GM19351 (cell line): ENCODE measurements around the gene DHX40.
"Not testable (repeated sequence)": the region's sequence is repeated elsewhere in the genome, so short reads cannot be mapped to it uniquely, and the experiment has no call there.

Experiments used
- ATAC-seq: cut with Tn5 transposase; IDR thresholded peaks from one replicate; pipeline ENCODE4 v1.9.1; 2021; ENCODE audit warnings: mild to moderate bottlenecking, moderate library complexity; ENCODE audit not compliant: unreplicated experiment

DHX40 gene, protein sequence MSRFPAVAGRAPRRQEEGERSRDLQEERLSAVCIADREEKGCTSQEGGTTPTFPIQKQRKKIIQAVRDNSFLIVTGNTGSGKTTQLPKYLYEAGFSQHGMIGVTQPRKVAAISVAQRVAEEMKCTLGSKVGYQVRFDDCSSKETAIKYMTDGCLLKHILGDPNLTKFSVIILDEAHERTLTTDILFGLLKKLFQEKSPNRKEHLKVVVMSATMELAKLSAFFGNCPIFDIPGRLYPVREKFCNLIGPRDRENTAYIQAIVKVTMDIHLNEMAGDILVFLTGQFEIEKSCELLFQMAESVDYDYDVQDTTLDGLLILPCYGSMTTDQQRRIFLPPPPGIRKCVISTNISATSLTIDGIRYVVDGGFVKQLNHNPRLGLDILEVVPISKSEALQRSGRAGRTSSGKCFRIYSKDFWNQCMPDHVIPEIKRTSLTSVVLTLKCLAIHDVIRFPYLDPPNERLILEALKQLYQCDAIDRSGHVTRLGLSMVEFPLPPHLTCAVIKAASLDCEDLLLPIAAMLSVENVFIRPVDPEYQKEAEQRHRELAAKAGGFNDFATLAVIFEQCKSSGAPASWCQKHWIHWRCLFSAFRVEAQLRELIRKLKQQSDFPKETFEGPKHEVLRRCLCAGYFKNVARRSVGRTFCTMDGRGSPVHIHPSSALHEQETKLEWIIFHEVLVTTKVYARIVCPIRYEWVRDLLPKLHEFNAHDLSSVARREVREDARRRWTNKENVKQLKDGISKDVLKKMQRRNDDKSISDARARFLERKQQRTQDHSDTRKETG

DNA sequence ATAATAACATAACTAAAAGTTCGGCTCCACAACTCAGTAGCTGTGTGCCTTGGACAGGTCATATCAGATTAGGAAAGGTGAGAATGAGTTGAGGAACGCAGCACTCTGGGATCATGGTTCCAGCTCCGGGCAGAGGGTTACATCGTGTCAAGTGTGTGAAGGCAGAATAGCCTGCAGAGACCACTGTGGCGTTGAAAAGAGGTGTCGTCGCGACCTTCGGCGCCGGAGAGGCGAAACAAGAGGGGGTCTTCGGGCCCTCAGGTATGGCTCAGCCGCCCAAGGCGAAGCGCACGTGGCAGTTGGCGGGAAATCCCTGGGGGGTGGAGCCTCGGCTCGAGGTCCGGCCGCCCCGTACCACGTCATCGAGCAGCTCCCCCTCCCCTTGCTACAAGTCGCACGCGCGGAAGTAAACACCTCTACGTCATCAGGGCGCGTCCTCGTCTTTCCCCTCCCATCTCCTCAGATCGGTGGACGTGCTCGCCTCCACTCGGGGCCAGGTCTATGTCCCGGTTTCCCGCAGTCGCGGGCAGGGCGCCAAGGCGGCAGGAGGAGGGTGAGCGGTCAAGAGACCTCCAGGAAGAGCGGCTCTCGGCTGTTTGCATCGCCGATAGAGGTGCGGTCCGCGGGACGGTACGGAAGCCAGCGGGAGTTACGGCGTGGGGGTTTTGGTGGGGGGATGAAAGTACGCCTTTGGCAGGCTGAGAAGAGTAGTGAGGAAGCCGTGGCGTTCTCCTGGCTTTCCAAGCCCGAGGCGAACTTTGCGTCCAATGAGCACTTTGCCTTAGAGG, at the start of gene DHX40:
DHX40 (plus strand) TSS at position 440 of the 788 bp plus-strand sequence; CDS start at position 502, 62 bp downstream.
- ATAC-seq: peak; percentile 85

DNA sequence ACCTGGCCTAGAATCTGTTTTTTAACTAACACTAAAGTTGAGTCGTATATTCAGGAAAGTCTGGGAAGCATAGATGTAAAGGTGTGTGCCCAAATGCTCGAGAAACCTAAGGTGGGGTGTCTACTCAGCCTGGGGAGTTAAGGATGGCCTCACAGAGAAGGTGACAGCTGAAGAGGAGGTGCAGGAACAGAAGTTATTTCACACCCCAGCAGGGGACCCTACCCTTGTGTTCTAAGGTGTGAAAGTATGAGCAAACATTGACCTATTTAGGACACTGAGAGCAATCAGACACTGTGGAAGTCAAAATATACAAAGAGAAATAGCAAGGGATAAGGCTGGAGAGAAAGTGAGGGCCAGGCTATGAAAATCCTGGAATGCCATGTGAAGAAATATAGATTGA, 49.0 kb upstream of the DHX40 start:
- no peak for ATAC-seq

DNA sequence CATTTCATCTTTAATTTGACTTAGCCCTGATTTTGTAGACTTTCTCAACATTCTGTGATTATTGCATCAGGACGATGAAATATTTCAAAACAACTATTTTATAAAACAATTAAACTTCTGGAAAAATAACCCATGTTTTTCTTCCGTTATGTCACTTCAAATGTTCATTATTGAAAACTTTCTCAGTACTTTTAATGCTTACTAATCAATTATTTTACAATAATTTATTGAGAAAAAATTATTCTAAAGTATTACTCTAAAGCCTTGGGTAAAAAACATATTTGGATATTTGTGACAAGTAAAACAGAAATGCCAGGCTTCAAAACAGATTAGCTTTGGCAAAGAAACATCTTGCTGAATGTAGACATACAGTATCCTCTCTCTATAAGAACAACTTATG, 46.3 kb upstream of the DHX40 start:
- ATAC-seq: no peak

DNA sequence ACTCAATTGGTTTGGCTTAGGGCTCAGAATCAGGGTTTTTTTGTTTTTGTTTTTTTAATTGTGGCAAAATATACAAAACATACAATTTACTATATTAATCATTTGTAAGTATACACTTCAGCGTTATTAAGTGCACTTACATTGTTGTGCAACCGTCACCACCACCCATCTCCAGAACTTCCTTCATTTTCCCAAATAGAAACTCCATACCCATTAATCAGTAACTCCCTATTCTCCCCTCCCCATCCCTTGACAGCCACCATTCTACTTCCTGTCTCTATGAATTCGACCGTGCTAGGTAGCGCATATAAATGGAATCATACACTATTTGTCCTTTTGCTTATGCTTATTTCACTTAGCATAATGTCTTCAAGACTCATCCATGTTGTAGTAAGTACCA, 45.2 kb upstream of the DHX40 start:
- ATAC-seq: no peak

DNA sequence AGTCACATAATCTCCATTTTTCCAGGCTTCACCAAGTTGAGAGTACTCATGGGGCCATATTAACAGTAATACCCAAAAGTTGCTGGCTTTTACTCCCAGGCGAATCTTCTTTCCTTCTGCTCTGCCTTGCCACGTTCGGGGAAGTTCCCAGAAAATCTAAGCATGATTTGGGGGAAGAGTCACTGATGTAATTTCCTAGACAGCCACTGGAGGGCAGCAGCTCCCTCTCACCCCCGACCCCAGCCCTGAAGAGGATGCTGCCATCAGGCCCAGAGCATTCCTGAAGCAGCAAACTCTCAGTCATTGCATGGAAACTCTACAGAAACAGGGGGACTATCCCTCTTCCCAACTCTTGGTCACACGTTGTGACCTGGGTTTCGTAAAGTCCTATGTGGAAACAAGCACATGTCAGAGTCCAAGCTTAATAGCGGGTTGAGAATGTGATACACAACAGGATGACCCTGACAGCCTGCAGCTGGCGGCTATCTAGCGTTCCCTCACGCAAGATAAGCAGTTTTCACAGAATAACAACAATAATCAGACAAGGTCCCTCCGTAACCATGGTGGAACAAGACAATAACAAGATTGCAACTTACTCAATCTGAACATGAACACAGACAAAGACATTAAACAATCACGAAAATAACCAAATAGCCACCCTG, 43.8 kb upstream of the DHX40 start:
- ATAC-seq: no peak

DNA sequence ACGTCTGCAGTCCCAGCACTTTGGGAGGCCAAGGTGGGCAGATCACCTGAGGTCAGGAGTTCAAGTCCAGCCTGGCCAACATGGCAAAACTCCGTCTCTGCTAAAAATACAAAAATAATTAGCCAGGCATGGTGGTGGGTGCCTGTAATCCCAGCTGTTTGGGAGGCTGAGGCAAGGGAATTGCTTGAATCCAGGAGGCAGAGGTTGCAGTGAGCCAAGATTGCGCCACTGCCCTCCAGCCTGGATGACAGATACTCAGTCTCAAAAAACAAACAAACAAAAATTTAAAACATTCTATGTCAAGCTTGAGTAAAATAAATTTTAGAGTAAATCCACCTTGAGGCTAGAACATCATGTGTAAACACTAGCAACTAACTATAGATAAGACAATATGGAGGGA, 40.5 kb upstream of the DHX40 start:
- not testable (repeated sequence) for ATAC-seq

DNA sequence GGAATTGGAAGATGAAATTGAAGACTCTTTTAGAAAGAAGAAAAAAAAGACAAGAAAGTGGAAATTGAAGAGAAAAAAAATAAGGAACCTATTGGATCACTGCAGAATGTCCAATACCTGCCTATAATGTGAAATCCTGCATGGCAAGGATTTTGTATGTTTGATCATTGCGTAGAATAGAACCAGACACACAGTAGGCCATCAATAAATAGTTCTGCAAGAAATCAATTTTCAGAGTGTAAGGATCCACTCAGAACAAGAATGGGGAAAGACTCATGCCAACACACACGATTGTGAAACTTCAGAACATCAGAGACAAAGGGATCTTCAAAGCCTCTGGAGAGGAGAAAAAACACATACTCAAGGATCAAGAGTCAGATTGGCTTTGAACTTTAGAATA, 39.7 kb upstream of the DHX40 start:
- ATAC-seq: no peak

DNA sequence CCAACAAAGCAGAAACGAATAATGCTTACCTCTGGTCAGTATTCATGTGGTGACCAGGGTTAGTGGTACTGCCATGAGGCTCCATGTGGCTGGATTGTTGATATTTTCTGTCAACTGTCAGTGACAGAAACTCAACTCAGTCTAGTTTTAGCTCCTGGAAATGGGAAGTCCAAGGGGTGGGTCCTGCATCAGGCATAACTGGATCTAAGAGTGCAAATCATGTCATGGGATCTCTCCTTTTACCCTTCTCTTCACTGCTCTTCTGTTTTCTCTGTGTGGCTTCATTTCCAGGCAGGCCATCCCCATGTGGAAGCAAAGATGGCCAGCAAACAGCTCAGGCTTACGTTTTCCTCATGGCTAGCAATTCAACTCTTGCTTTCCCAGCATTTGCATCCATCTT, 39.0 kb upstream of the DHX40 start:
- no peak for ATAC-seq

DNA sequence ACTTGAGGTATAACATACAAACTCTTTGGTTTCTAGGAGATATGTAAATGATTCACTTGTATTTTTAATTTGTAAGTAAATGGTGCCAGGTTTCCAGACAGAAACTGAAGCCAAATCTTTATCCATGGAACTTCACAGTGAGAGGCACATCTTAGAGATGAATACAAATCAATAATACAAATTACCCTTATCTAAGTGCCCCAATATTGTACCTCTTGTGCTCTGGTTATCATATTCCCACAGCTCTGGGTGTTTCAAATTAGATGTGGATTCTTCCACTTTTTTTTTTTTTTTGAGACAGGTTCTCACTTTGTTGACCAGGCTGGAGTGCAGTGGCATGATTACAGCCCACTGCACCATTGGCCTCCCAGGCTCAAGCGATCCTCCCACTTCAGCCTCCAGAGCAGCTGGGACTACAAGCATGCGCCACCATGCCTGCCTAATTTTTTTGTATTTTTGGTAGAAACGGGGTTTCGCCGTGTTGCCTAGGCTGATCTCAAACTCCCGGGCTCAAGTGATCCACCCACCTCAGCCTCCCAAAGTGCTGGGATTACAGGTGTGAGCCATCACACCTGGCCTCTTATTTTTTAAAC, 38.0 kb upstream of the DHX40 start:
- ATAC-seq: no peak

DNA sequence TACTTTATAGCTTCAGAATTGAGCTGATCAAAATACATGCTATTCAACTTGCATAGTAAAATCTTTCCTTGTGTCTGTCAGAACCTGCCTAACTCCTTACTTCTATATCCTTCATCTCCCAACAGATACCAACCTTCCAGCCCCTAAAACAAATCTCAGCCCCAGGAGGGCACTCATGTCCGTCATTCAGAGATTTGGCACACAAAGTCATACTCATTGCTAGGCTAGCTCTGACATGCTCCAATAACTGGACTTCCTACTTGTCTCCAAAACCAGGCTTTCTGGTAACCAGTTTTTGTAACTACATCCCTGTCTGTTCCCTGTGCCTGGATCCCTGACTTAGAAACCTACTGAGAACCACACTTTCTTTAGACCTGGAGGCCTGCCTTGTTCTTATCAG, 37.5 kb upstream of the DHX40 start:
- ATAC-seq: no peak

DNA sequence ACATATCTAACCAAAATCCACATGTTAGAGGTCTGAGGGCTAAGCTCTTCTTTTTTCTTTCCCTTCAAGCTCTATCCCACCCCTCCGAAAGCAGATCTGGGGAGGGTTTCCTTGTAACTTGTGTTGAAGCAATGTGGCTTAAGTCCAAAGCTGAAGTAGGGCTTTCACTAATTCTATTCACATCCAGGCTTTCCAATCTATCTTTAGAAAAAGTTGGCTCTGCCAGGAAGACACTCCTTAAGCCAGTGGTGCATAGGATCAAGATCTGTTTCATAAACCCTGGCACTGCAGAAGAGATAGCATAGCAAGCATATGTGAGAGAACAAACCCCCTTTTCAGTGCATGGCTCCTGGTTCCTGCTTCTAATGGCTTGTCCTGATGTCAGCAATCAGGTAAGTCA, 34.9 kb upstream of the DHX40 start:
- no peak for ATAC-seq

DNA sequence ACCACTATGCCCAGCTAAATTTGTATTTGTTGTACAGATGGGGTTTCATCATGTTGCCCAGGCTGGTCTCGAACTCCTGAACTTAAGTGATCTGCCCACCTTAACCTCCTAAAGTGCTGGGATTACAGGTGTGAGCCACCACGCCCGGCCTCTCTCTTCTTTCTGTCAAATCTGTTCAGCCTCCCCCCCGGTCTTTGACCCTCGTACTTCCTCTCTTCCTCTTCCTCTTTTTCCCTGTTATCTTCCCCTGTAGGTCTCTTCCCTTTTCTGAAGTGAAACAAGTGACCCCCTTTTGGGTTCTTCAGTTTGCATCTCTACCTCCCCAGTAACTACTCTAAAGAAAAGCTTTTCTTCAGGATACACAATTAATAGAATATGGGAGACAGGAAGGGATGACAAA, 31.7 kb upstream of the DHX40 start:
- no peak for ATAC-seq

DNA sequence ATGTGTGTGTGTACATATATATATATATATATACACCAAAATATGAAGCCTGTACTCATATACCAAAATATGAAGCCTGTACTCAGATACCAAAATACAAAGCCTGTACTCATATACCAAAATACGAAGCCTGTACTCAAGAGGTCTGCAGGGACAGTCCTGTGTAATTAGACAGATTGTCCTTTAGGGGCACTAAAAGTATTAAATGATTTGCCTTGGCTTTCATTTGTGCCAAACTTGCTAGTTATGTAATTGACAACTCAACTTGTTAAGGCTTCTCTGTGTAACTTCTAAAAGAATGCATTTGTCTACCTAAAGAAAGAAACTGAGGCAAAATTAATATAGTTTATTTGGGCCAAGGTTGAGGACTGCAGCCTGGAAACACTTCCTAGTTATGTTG, 30.8 kb upstream of the DHX40 start:
- ATAC-seq: no peak

DNA sequence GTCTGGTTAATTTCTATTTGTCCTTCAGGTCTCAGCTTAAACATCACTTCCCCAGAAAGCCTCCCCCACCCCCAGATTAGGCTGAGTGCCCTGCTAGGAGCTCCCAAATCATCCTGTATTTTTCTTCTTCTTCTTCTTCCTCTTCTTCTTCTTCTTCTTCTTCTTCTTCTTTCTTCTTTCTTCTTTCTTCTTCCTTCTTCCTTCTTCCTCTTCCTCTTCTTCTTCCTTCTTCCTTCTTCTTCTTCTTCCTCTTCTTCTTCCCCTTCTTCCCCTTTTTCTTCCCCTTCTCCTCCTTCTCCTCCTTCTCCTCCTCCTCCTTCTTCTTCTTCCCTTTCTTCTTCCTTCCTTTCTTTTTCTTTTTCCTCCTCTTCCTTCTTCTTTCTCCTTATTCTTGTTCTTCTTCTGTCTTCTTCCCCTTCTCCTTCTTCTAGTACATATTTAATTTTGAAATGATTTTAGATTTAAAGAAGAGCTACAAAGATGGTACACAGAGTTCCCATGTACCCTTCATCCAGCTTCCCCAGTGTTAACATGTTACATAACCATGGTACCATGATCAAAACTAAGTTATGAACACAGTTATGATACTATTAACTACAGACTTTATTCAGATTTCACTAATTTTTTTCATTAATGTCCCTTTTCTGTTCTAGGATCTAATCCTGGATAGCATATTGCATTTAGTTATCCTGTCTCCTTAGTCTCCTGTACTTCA, 27.1 kb upstream of the DHX40 start:
- no peak for ATAC-seq

DNA sequence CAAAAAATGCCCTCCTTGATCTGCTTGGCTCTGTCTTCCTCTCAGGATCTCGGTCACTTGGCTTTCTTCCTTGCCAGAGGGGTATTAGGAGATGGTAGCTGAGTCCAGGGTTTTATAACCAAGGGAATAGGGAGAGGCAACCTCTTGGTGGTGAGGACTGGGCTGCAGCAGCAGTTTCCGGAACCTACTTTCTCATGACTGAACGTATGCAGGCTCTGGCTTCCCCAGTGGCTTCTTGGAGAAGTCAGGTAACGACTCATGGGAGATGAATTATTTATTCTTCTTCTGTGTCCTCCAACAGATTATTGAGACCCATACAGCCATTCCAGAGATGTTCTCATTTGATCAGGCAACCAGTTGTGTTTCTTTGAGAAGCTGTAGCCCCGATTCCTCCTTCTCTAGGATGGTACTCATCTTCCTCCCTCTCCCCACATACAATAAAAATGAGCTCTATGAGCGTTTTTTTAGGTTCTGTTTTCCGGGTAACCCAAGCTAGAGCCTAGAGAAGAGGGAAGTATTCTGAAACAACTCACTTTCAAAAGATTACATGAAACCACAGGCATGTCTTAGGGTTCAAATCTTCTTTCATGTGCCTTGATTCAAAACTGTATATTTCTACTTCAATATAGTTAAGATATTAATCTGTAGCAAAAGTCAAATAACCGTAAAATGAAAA, 22.3 kb upstream of the DHX40 start:
- ATAC-seq: no peak

DNA sequence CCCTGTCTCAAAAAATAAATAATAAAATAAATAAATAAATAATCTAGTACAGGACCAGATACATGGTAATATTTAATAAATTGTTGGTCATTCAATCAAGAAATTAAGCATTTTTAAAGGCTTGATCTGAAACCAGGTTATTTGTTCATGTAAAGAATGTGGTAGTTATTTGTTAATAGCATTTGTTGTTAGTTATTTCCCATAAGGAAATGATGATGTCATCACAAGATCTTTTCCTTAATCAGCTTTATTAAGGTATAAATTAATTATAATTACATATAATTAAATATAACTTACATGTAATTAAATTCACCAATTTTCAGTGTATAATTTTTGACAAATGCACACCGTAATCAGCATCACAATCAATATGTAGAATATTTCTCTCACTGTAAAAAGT, 19.5 kb upstream of the DHX40 start:
- no peak for ATAC-seq

DNA sequence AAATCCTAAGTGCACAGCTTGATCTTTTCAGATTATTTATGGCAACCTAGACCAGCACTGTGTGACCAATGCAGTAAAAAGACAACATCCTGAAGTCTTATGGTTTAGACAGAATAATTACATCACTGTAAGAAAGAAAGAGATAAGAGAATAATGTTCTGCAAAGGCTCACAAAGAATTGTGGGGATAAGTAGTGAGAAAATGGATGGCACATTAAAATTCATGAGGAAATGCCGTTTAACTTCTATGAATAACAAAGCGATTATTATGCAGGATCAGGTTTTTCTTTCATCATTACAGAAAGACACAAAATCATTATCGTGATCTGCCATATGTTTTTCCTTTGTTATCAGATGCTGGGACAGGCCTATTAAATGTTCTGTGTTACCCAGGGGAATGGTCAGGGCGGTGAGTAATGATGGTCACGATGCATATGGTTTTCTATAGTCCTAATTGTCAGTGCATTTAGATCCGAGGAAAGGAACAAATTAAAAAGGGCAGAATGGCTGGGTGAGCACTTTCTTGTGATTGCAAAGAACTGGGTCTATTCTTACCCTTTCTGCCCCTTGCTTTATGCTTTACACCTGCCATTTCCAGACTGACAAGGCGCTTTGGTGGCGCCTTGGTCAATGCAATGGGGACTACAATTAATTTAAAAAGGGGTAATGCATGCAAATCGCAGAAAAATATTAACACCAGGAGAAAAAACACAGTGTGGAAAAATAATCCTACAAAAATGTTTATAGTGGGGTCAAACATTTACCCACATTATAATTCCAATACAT, 18.1 kb upstream of the DHX40 start:
- ATAC-seq: no peak

DNA sequence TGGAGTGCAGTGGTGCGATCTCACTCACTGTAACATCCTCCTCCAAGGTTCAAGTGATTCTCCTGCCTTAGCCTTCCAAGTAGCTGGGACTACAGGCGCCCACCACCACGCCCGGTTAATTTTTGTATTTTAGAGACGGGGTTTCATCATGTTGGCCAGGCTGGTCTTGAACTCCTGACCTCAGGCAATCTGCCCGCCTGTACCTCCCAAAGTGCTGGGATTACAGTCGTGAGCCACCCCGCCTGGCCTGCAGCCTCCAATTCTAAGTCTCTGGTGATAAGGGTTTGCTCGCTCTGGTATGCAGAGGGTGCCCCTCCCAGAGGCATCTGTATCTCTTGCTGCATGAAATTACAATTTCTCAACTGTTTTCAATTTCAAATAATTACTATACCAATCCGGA, 16.4 kb upstream of the DHX40 start:
- ATAC-seq: not testable (repeated sequence)

DNA sequence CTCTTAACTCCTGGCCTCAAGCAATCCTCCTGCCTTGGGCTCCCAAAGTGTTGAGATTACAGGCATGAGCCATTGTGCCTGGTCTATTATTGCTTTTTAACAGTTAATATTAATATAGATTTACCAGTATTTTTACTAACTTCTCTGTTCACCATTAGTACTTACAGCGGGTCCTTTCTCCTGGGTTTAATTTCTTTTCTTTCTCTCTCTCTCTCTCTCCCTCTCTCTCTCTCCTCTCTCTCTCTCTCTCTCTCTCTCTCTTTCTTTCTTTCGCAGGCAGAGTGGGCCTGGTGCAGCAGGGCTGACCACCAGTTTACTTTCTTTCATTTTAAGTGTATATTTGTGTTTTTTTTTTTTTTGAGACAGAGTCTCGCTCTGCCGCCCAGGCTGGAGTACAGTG, 14.7 kb upstream of the DHX40 start:
- ATAC-seq: no peak
